Ishikawa (cell line): ENCODE data around the gene GCDH.
"Not testable (repeated sequence)": the region's sequence is repeated elsewhere in the genome, so short reads cannot be mapped to it uniquely, and the experiment has no call there.

Experiments
- CEBPB ChIP-seq: IDR thresholded peaks from 2 replicates; pipeline ENCODE4 v1.6.1; 2012
- EGR1 ChIP-seq: IDR thresholded peaks from 2 replicates; pipeline ENCODE4 v1.6.1; 2012
- EP300 ChIP-seq: IDR thresholded peaks from 2 replicates; pipeline ENCODE4 v1.6.1; 2012; ENCODE audit warnings: borderline replicate concordance
- FOXM1 ChIP-seq: IDR thresholded peaks from 2 replicates; pipeline ENCODE4 v1.6.1; 2012; ENCODE audit warnings: low read depth, borderline replicate concordance
- NFIC ChIP-seq: IDR thresholded peaks from 2 replicates; pipeline ENCODE4 v1.6.1; 2012
- RAD21 ChIP-seq: IDR thresholded peaks from 2 replicates; pipeline ENCODE4 v1.6.1; 2012; ENCODE audit warnings: low read depth
- TAF1 ChIP-seq: IDR thresholded peaks from 2 replicates; pipeline ENCODE4 v1.6.1; 2012; ENCODE audit warnings: low read depth, mild to moderate bottlenecking
- TCF12 ChIP-seq: IDR thresholded peaks from 2 replicates; pipeline ENCODE4 v1.6.1; 2012; ENCODE audit warnings: low read depth
- ZBTB7A ChIP-seq: IDR thresholded peaks from 2 replicates; pipeline ENCODE4 v1.6.1; 2012; ENCODE audit warnings: low read depth
- TF ChIP-seq, protein P1 (sequence below): IDR thresholded peaks from 2 replicates; pipeline ENCODE4 v1.6.1; 2012
- TF ChIP-seq, protein P2 (sequence below): IDR thresholded peaks from 2 replicates; pipeline ENCODE4 v1.6.1; 2012; ENCODE audit warnings: low read depth, mild to moderate bottlenecking

DNA sequence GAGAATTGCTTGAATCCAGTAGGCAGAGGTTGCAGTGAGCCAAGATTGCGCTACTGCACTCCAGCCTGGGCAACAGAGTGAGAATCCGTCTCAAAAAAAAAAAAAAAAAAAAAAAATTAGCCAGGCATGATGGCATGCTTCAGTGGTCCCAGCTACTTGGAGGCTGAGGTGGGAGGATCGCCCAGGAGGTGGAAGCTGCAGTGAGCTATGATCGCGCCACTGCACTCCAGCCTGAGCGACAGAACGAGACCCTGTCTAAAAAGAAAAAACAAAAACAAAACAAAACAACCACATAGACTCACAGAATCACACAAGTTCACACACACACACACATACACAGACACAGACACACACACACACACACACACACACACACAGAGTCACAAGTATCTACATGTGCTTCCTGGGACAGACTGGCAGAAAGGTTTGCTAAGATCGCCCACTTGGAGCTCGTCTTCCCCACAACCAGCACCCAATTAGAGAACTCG, 617 bp upstream of the GCDH start:
- TF ChIP-seq, protein P1, sequence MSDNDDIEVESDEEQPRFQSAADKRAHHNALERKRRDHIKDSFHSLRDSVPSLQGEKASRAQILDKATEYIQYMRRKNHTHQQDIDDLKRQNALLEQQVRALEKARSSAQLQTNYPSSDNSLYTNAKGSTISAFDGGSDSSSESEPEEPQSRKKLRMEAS: not testable (repeated sequence)
- not testable (repeated sequence) for TF ChIP-seq EP300, TCF12, CEBPB, TAF1, FOXM1, RAD21, ZBTB7A, NFIC, EGR1
- TF ChIP-seq, protein P2, sequence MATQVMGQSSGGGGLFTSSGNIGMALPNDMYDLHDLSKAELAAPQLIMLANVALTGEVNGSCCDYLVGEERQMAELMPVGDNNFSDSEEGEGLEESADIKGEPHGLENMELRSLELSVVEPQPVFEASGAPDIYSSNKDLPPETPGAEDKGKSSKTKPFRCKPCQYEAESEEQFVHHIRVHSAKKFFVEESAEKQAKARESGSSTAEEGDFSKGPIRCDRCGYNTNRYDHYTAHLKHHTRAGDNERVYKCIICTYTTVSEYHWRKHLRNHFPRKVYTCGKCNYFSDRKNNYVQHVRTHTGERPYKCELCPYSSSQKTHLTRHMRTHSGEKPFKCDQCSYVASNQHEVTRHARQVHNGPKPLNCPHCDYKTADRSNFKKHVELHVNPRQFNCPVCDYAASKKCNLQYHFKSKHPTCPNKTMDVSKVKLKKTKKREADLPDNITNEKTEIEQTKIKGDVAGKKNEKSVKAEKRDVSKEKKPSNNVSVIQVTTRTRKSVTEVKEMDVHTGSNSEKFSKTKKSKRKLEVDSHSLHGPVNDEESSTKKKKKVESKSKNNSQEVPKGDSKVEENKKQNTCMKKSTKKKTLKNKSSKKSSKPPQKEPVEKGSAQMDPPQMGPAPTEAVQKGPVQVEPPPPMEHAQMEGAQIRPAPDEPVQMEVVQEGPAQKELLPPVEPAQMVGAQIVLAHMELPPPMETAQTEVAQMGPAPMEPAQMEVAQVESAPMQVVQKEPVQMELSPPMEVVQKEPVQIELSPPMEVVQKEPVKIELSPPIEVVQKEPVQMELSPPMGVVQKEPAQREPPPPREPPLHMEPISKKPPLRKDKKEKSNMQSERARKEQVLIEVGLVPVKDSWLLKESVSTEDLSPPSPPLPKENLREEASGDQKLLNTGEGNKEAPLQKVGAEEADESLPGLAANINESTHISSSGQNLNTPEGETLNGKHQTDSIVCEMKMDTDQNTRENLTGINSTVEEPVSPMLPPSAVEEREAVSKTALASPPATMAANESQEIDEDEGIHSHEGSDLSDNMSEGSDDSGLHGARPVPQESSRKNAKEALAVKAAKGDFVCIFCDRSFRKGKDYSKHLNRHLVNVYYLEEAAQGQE: not testable (repeated sequence)
